DND-41 (cell line): ENCODE measurements around the gene PFDN1.

Source experiments
- ATAC-seq: fragments of 200-7000 bp; cut with Tn5 transposase; 3 replicates; pipeline ENCODE4 v1.9.1; 2021; ENCODE audit warnings: low read depth; ENCODE audit not compliant: insufficient read depth
- DNase-seq: peaks from one replicate; pipeline ENCODE4 v3.0.0-alpha.2; 2020
- H2AFZ ChIP-seq: 2 replicates; pipeline ENCODE4 v1.6.0; 2012; ENCODE audit warnings: low read depth, low read length
- H3K27ac ChIP-seq: 2 replicates; pipeline ENCODE4 v1.5.1; 2012; ENCODE audit warnings: low read length, inconsistent platforms
- H3K27me3 ChIP-seq: fragments of 200-600 bp; sonication (generic); 2 replicates; pipeline ENCODE4 v1.6.0; 2012; ENCODE audit warnings: low read length, mild to moderate bottlenecking, inconsistent platforms; ENCODE audit not compliant: insufficient read depth, poor library complexity
- H3K36me3 ChIP-seq: 2 replicates; pipeline ENCODE4 v1.5.1; 2012; ENCODE audit warnings: low read length, inconsistent platforms; ENCODE audit not compliant: insufficient read depth
- H3K4me1 ChIP-seq: 2 replicates; pipeline ENCODE4 v1.5.1; 2012; ENCODE audit warnings: mild to moderate bottlenecking, low read length; ENCODE audit not compliant: insufficient read depth
- H3K4me2 ChIP-seq: 2 replicates; pipeline ENCODE4 v1.6.0; 2012; ENCODE audit warnings: mild to moderate bottlenecking, moderate library complexity, low read length, inconsistent platforms; ENCODE audit not compliant: insufficient read depth
- H3K4me3 ChIP-seq, 2 experiments: fragments of 200-600 bp in 1 of 2; shearing (Covaris generic) in 1 of 2; 2 replicates each; pipeline ENCODE4 v1.5.1; 2012 to 2016; ENCODE audit warnings: inconsistent platforms in 2 of 2, low read length in 2 of 2, mild to moderate bottlenecking in 2 of 2, low read depth in 1 of 2, moderate library complexity in 1 of 2
- H3K79me2 ChIP-seq: 2 replicates; pipeline ENCODE4 v1.6.0; 2012; ENCODE audit warnings: low read length, inconsistent platforms; ENCODE audit not compliant: insufficient read depth
- H3K9ac ChIP-seq: 2 replicates; pipeline ENCODE4 v1.6.0; 2012; ENCODE audit warnings: low read depth, mild to moderate bottlenecking, inconsistent platforms, low read length, moderate library complexity
- H3K9me3 ChIP-seq: 2 replicates; pipeline ENCODE4 v1.5.1; 2012; ENCODE audit warnings: low read length, moderate library complexity, mild to moderate bottlenecking, inconsistent platforms; ENCODE audit not compliant: insufficient read depth, severe bottlenecking
- H4K20me1 ChIP-seq: 2 replicates; pipeline ENCODE4 v1.6.0; 2012; ENCODE audit warnings: low read length; ENCODE audit not compliant: insufficient read depth
- EZH2 ChIP-seq: IDR thresholded peaks from 3 replicates; pipeline ENCODE4 v1.6.1; 2012; ENCODE audit warnings: borderline replicate concordance, low read depth, mild to moderate bottlenecking, moderate library complexity, low read length, inconsistent platforms; ENCODE audit not compliant: severe bottlenecking
- TF ChIP-seq, protein P1 (sequence below): IDR thresholded peaks from 2 replicates; pipeline ENCODE4 v1.5.1; 2012; ENCODE audit warnings: borderline replicate concordance, low read length, moderate library complexity, mild to moderate bottlenecking; ENCODE audit not compliant: poor library complexity, severe bottlenecking; ENCODE audit errors: extremely low read depth

Gene PFDN1

DNA sequence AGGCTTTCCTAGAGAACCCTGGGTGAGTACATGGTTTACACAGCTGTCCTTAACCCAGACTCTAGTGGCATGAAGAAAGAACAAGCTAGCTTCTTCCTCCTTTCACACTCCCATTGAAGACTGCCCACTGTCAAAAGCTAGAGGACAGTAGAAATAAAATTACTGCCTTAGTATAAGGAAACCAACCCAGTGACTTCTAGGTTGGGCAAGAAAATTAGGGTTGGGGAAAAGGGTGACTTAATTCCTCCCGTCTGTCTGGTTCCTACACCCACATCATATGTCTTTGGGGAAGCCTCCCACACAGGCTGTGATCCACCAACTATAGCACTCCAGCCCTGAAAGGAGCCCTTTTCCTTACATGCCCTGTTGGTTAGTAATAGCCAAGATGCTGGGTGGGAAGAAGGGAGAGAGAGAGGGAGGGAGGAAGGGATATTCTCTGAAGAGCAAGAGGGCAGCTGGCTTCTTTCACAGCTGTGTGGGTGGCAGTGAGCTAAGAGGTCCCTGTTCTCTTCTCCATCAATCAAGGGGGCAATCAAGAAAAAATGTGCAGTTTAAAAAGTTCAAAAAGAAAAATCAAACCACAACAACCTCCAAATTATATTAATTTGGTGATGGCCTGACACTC lies 21.8 kb upstream of the PFDN1 start:
- Histone ChIP-seq H2AFZ (no peak overlapping the region), H3K27ac (no peak overlapping the region), H3K27me3 (peaks cover 6% of the 10 kb centered on the region), H3K4me1 (no peaks in the 10 kb centered on the region), H3K4me3 (no peak overlapping the region), H3K9me3 (no peaks in the 10 kb centered on the region), H3K4me2 (no peak overlapping the region), H3K79me2 (no peaks in the 10 kb centered on the region), H4K20me1 (no peaks in the 10 kb centered on the region), H3K9ac (no peak overlapping the region), H3K36me3 (no peaks in the 10 kb centered on the region)
- TF ChIP-seq EZH2 = no peak
- TF ChIP-seq, protein P1, sequence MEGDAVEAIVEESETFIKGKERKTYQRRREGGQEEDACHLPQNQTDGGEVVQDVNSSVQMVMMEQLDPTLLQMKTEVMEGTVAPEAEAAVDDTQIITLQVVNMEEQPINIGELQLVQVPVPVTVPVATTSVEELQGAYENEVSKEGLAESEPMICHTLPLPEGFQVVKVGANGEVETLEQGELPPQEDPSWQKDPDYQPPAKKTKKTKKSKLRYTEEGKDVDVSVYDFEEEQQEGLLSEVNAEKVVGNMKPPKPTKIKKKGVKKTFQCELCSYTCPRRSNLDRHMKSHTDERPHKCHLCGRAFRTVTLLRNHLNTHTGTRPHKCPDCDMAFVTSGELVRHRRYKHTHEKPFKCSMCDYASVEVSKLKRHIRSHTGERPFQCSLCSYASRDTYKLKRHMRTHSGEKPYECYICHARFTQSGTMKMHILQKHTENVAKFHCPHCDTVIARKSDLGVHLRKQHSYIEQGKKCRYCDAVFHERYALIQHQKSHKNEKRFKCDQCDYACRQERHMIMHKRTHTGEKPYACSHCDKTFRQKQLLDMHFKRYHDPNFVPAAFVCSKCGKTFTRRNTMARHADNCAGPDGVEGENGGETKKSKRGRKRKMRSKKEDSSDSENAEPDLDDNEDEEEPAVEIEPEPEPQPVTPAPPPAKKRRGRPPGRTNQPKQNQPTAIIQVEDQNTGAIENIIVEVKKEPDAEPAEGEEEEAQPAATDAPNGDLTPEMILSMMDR = no peak
- DNase-seq = no peak
- ATAC-seq = no peak

- DNase-seq (no peak), ATAC-seq (no peak)
- H3K27ac ChIP-seq = no peak overlapping the region
- H3K27me3 ChIP-seq = peaks cover 6% of the 10 kb centered on the region
- H3K4me2 ChIP-seq = no peak overlapping the region
- H3K9me3 ChIP-seq = no peaks in the 10 kb centered on the region
- H3K36me3 ChIP-seq = no peaks in the 10 kb centered on the region
- no peak overlapping the region for H2AFZ ChIP-seq
- no peak overlapping the region for H3K9ac ChIP-seq
- no peaks in the 10 kb centered on the region for H3K79me2 ChIP-seq
- TF ChIP-seq, protein P1 = no peak
- no peak for TF ChIP-seq EZH2
- H3K4me1 ChIP-seq = no peaks in the 10 kb centered on the region
- H3K4me3 ChIP-seq = no peak overlapping the region
- no peaks in the 10 kb centered on the region for H4K20me1 ChIP-seq
Measured at GRCh38 chr5:140324041-140324600, 21.2 kb upstream of the PFDN1 start.

DNA sequence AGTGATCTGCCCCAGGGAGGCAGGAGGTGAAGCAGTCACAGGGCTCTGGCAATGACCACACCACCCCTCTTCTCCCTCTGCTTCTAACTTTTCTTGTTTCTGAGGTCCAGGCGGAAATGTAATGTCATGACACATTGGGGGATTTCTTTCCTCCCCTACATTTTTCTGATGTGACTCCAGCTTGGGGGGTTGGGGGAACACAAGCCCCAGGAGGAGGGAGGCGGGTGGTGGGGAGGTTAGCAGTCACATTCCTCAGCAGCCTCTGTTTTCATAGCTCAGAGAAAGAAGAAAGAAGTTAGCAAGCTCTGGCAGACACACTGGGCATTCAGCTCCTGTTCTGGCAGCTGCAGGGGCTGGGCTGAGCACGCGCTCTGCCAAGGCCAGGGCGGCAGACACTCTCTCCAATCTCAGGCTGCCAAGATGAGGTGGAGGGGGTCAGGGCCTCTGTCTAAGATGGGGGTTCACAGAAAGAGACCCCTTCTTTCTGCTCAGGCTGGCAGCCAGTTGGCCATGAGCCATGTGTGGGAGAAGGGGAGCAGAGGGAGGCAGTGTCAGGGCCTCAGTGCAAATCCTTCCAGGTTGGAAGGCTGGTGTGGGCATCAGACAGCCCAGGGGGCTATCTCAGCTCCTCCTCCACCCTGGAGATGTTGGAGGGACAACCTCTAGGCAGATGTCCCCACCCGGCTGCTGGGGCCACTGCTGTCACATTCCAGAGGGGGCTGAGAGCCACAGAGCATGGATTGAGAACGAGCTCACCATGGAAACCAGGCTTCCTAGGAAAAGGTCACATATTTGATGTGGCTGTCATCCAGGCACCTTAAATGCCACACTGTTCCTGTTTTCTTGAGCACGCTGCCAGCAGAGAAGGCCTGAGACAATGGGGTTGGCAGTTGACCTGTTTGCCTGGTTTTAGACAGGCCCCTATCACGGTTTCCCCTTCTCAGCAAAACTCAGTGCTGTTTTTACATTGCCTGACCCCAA lies 20.1 kb upstream of the PFDN1 start:
- DNase-seq (no peak), ATAC-seq (no peak)
- Histone ChIP-seq H4K20me1 (no peaks in the 10 kb centered on the region), H3K4me3 (no peak overlapping the region), H3K4me1 (no peaks in the 10 kb centered on the region), H2AFZ (no peak overlapping the region), H3K27me3 (peaks cover 6% of the 10 kb centered on the region), H3K9ac (no peak overlapping the region), H3K27ac (no peak overlapping the region), H3K36me3 (no peaks in the 10 kb centered on the region), H3K4me2 (no peak overlapping the region), H3K79me2 (no peaks in the 10 kb centered on the region), H3K9me3 (no peaks in the 10 kb centered on the region)
- no peak for TF ChIP-seq EZH2
- TF ChIP-seq, protein P1 = no peak
